GM12801 (cell line): ENCODE data around the gene DEFB129.

Experiments
- CTCF ChIP-seq: IDR thresholded peaks from one replicate; pipeline ENCODE4 v1.5.1; 2011; ENCODE audit warnings: control low read depth; ENCODE audit not compliant: insufficient read length; ENCODE audit errors: extremely low read depth

The DEFB129 gene

GRCh38 chr20:271528-271927 is 44.5 kb downstream of the DEFB129 start:
- TF ChIP-seq CTCF, result no peak

GRCh38 chr20:272718-273117 is 45.7 kb downstream of the DEFB129 start:
- TF ChIP-seq CTCF, result no peak

- no peak for TF ChIP-seq CTCF
Measured at GRCh38 chr20:273884-274283, 46.8 kb downstream of the DEFB129 start.

GRCh38 chr20:275791-276190 is 48.7 kb downstream of the DEFB129 start:
- no peak for TF ChIP-seq CTCF

GRCh38 chr20:276620-277495 is 49.8 kb downstream of the DEFB129 start:
- TF ChIP-seq CTCF, result no peak

GRCh38 chr20:277496-277781 is 50.4 kb downstream of the DEFB129 start:
- TF ChIP-seq CTCF, result no peak

- no peak for TF ChIP-seq CTCF
Measured at GRCh38 chr20:278181-278580, 51.1 kb downstream of the DEFB129 start.
